ENCODE data around the gene NAA11. TPM values are rescaled to one million over a fixed set of nuclear protein-coding genes. Genes with fewer than 3 reads are reported as not detected.

NAA11 gene
- total RNA-seq, 1 experiment from 2014 or later: not detected

- Histone ChIP-seq H4K20me1 (ENCODE audit: insufficient read depth) (no peaks in the 10 kb centered on the region), H3K4me2 (no peak overlapping the region), H2AFZ (no peak overlapping the region), H3K27ac (no peak overlapping the region), H3K4me1 (replicated peaks; ENCODE audit: insufficient read depth) (no peaks in the 10 kb centered on the region), H3K36me3 (ENCODE audit: low read depth) (no peaks in the 10 kb centered on the region), H3K4me3 (no peak overlapping the region), H3K79me2 (ENCODE audit: low read depth) (no peaks in the 10 kb centered on the region), H3K9me3 (ENCODE audit: insufficient read depth, low read depth) (no peaks in the 10 kb centered on the region), H3K27me3 (ENCODE audit: insufficient read depth, low read depth) (no peaks in the 10 kb centered on the region), H3K9me2 (ENCODE audit: insufficient read depth) (no peaks in the 10 kb centered on the region), H3F3A (ENCODE audit: insufficient read depth, low read depth) (no peaks in the 10 kb centered on the region)
- POLR2A ChIA-PET (ENCODE audit: unreplicated experiment): no interaction called here
- CTCF ChIA-PET: no interaction called here
- BruUV-seq (replicated peaks): no TSS peak
- TF ChIP-seq CTCF (conservative IDR thresholded peaks at IDR 0.05) (no peak), EZH2 (IDR thresholded peaks at IDR 0.05; ENCODE audit: low read depth) (no peak)
- DNase-seq: no peak
- intact Hi-C loops (cut with micrococcal nuclease; ENCODE audit: unreplicated experiment): no loop called here
These were observed 51.9 kb downstream of the NAA11 start for GRCh38 chr4:79273915-79274314.

GRCh38 chr4:79272761-79273160 is 53.1 kb downstream of the NAA11 start:
- Histone ChIP-seq H3F3A (ENCODE audit: insufficient read depth, low read depth) (no peaks in the 10 kb centered on the region), H3K27me3 (ENCODE audit: insufficient read depth, low read depth) (no peaks in the 10 kb centered on the region), H4K20me1 (ENCODE audit: insufficient read depth) (no peaks in the 10 kb centered on the region), H3K9me3 (ENCODE audit: insufficient read depth, low read depth) (no peaks in the 10 kb centered on the region), H3K4me3 (no peak overlapping the region), H3K9me2 (ENCODE audit: insufficient read depth) (no peaks in the 10 kb centered on the region), H3K36me3 (ENCODE audit: low read depth) (no peaks in the 10 kb centered on the region), H3K4me1 (replicated peaks; ENCODE audit: insufficient read depth) (no peaks in the 10 kb centered on the region), H2AFZ (no peak overlapping the region), H3K27ac (no peak overlapping the region), H3K4me2 (no peak overlapping the region), H3K79me2 (ENCODE audit: low read depth) (no peaks in the 10 kb centered on the region)
- POLR2A ChIA-PET (ENCODE audit: unreplicated experiment): no interaction called here
- no peak for DNase-seq
- BruUV-seq (replicated peaks): no TSS peak
- intact Hi-C loops (cut with micrococcal nuclease; ENCODE audit: unreplicated experiment): no loop called here
- no peak for TF ChIP-seq CTCF (conservative IDR thresholded peaks at IDR 0.05)
- TF ChIP-seq EZH2 (IDR thresholded peaks at IDR 0.05; ENCODE audit: low read depth): no peak
- CTCF ChIA-PET: no interaction called here

- ChIA-PET CTCF (no interaction called here), POLR2A (ENCODE audit: unreplicated experiment) (no interaction called here)
- BruUV-seq (replicated peaks): no TSS peak
- no peak for TF ChIP-seq EZH2 (IDR thresholded peaks at IDR 0.05; ENCODE audit: low read depth)
- no peak for TF ChIP-seq CTCF (conservative IDR thresholded peaks at IDR 0.05)
- Histone ChIP-seq H3K9me3 (ENCODE audit: insufficient read depth, low read depth) (no peaks in the 10 kb centered on the region), H3K4me1 (replicated peaks; ENCODE audit: insufficient read depth) (no peaks in the 10 kb centered on the region), H3F3A (ENCODE audit: insufficient read depth, low read depth) (no peaks in the 10 kb centered on the region), H3K4me3 (no peak overlapping the region), H3K27ac (no peak overlapping the region), H3K79me2 (ENCODE audit: low read depth) (no peaks in the 10 kb centered on the region), H3K36me3 (ENCODE audit: low read depth) (no peaks in the 10 kb centered on the region), H3K27me3 (ENCODE audit: insufficient read depth, low read depth) (no peaks in the 10 kb centered on the region), H4K20me1 (ENCODE audit: insufficient read depth) (no peaks in the 10 kb centered on the region), H3K4me2 (no peak overlapping the region), H2AFZ (no peak overlapping the region), H3K9me2 (ENCODE audit: insufficient read depth) (no peaks in the 10 kb centered on the region)
- intact Hi-C loops (cut with micrococcal nuclease; ENCODE audit: unreplicated experiment): no loop called here
- no peak for DNase-seq
These were observed 53.7 kb downstream of the NAA11 start for GRCh38 chr4:79272126-79272525.

Measured in PC-9 (cell line).